Neural progenitor cell (in vitro differentiated cells): ENCODE results near the gene KIF26A. TPM values are rescaled to one million over a fixed set of nuclear protein-coding genes. Genes with fewer than 3 reads are reported as not detected.

ENCODE experiments used
- DNase-seq: peaks from one replicate; pipeline ENCODE4 v3.0.0-alpha.2; 2016; ENCODE audit warnings: low spot score
- H2AFZ ChIP-seq: fragments of 200-600 bp; sonication (generic); replicated peaks from 2 replicates; pipeline ENCODE4 v1.6.1; 2016; ENCODE audit warnings: antibody characterized with exemption
- H3F3A ChIP-seq: fragments of 200-600 bp; sonication (generic); 2 replicates; pipeline ENCODE4 v1.6.1; 2016; ENCODE audit warnings: antibody characterized with exemption, low read depth
- H3K27ac ChIP-seq: fragments of 200-600 bp; sonication (generic); 2 replicates; pipeline ENCODE4 v1.5.1; 2016; ENCODE audit warnings: mild to moderate bottlenecking
- H3K27me3 ChIP-seq: fragments of 200-600 bp; sonication (generic); 2 replicates; pipeline ENCODE4 v1.6.1; 2016; ENCODE audit warnings: mild to moderate bottlenecking, moderate library complexity
- H3K36me3 ChIP-seq: fragments of 200-600 bp; sonication (generic); 2 replicates; pipeline ENCODE4 v1.5.1; 2016
- H3K4me1 ChIP-seq: fragments of 200-600 bp; sonication (generic); 2 replicates; pipeline ENCODE4 v1.6.1; 2016; ENCODE audit warnings: mixed run types
- H3K4me2 ChIP-seq: fragments of 200-600 bp; sonication (generic); 2 replicates; pipeline ENCODE4 v1.6.1; 2016
- H3K4me3 ChIP-seq: fragments of 200-600 bp; sonication (generic); 2 replicates; pipeline ENCODE4 v1.5.1; 2016
- H3K79me2 ChIP-seq: fragments of 200-600 bp; sonication (generic); 2 replicates; pipeline ENCODE4 v1.6.1; 2016; ENCODE audit warnings: low read depth
- H3K9ac ChIP-seq: fragments of 200-600 bp; sonication (generic); 2 replicates; pipeline ENCODE4 v1.6.1; 2016
- H3K9me3 ChIP-seq: fragments of 200-600 bp; sonication (generic); 2 replicates; pipeline ENCODE4 v1.5.1; 2016; ENCODE audit warnings: low read depth
- H4K20me1 ChIP-seq: fragments of 200-600 bp; sonication (generic); 2 replicates; pipeline ENCODE4 v1.6.1; 2016; ENCODE audit warnings: low read depth
- H3K27ac Mint-ChIP-seq: 3 replicates; pipeline ENCODE4 v1.8.0; 2021; ENCODE audit warnings: mixed read lengths
- H3K27me3 Mint-ChIP-seq: 2 replicates; pipeline ENCODE4 v1.8.0; 2022; ENCODE audit warnings: low read depth, mild to moderate bottlenecking, inconsistent platforms, moderate library complexity, mixed read lengths; ENCODE audit not compliant: insufficient read depth
- H3K36me3 Mint-ChIP-seq: 3 replicates; pipeline ENCODE4 v1.8.0; 2021; ENCODE audit warnings: mixed read lengths
- H3K4me1 Mint-ChIP-seq: 3 replicates; pipeline ENCODE4 v1.8.0; 2021; ENCODE audit warnings: mixed read lengths
- H3K4me3 Mint-ChIP-seq: 3 replicates; pipeline ENCODE4 v1.8.0; 2021; ENCODE audit warnings: mild to moderate bottlenecking, moderate library complexity, mixed read lengths
- H3K9me3 Mint-ChIP-seq: 3 replicates; pipeline ENCODE4 v1.8.0; 2020; ENCODE audit warnings: mixed read lengths
- EZH2 ChIP-seq: fragments of 200-600 bp; sonication (generic); IDR thresholded peaks from 2 replicates; pipeline ENCODE4 v1.6.1; 2017; ENCODE audit warnings: antibody characterized with exemption, mild to moderate bottlenecking, moderate library complexity
- EZH2phosphoT487 ChIP-seq: fragments of 200-600 bp; sonication (generic); IDR thresholded peaks from 2 replicates; pipeline ENCODE4 v1.6.1; 2017; ENCODE audit warnings: antibody characterized with exemption
- total RNA-seq: library from RNA; depleted of rRNA; stranded (reverse); fragments of >200 nt; gene quantifications from 2 replicates; pipeline ENCODE4 v1.2.3, GENCODE V29; 2015; ENCODE audit warnings: low replicate concordance
- TF ChIP-seq, protein P1 (sequence below): fragments of 200-600 bp; sonication (generic); IDR thresholded peaks from 2 replicates; pipeline ENCODE4 v1.5.1; 2017; ENCODE audit warnings: antibody characterized with exemption, mild to moderate bottlenecking

Gene KIF26A
- total RNA-seq, 1 donor from 2014 or later = 6.1 TPM

DNA sequence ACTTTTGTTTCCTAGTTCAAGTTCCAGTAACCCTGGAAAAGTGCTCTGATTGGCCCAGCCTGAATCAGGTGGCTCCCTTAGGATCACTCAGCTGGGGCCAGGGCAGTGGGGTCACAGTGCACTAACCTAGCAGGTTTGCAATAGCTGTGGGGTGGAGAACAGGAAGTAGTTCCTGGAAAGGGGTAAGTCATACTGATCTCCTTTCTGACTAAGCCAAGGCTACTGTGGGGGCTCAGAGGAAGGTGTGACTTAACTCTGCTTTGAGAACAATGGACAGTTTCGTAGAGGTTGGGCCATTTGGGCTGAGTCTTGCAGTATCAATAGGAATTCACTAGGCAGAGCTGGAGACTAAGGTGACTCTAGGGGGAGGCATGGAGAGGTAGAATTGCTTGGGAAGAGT, 89.4 kb downstream of the KIF26A start:
- Histone ChIP-seq H4K20me1 (no peaks in the 10 kb centered on the region), H3K27me3 (no peaks in the 10 kb centered on the region), H3K4me2 (no peak overlapping the region), H3K36me3 (no peaks in the 10 kb centered on the region), H3F3A (no peaks in the 10 kb centered on the region), H3K27ac (no peak overlapping the region), H3K4me1 (peaks cover 9% of the 10 kb centered on the region), H3K79me2 (no peaks in the 10 kb centered on the region), H3K9me3 (no peaks in the 10 kb centered on the region), H3K9ac (no peak overlapping the region), H2AFZ (no peak overlapping the region), H3K4me3 (no peak overlapping the region)
- H3K4me3 Mint-ChIP-seq = no peak overlapping the region
- H3K27me3 Mint-ChIP-seq = peaks cover 5% of the 10 kb centered on the region
- TF ChIP-seq EZH2 = no peak
- TF ChIP-seq, protein P1, sequence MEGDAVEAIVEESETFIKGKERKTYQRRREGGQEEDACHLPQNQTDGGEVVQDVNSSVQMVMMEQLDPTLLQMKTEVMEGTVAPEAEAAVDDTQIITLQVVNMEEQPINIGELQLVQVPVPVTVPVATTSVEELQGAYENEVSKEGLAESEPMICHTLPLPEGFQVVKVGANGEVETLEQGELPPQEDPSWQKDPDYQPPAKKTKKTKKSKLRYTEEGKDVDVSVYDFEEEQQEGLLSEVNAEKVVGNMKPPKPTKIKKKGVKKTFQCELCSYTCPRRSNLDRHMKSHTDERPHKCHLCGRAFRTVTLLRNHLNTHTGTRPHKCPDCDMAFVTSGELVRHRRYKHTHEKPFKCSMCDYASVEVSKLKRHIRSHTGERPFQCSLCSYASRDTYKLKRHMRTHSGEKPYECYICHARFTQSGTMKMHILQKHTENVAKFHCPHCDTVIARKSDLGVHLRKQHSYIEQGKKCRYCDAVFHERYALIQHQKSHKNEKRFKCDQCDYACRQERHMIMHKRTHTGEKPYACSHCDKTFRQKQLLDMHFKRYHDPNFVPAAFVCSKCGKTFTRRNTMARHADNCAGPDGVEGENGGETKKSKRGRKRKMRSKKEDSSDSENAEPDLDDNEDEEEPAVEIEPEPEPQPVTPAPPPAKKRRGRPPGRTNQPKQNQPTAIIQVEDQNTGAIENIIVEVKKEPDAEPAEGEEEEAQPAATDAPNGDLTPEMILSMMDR = no peak
- no peak for TF ChIP-seq EZH2phosphoT487
- no peak for DNase-seq
- H3K27ac Mint-ChIP-seq = no peak overlapping the region
- H3K9me3 Mint-ChIP-seq = peaks cover 3% of the 10 kb centered on the region
- no peaks in the 10 kb centered on the region for H3K36me3 Mint-ChIP-seq
- peaks cover 11% of the 10 kb centered on the region for H3K4me1 Mint-ChIP-seq

DNA sequence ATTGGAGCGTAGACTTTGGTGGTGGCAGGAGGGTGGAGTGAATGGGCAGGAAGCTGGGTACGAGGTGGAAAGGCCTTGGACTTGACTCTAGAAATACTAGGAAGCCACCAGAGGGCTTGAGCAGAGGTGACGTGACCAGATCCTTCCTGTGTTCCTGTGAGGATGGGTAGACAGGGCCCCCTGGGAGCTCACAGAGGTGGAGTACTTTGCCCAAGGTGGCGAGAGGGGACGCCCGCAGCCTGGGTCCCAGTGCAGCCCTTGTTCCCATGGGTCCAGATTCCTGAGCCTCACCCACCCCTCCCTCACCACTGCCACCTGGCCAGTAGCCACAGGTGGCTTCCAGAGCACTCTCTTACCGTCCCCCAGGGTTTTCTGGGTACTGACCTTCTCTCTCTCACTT, 89.8 kb downstream of the KIF26A start:
- TF ChIP-seq EZH2 (no peak), EZH2phosphoT487 (no peak)
- TF ChIP-seq, protein P1 = no peak
- Mint-ChIP-seq H3K9me3 (peaks cover 3% of the 10 kb centered on the region), H3K4me3 (no peak overlapping the region), H3K4me1 (peaks cover 11% of the 10 kb centered on the region), H3K27ac (no peak overlapping the region), H3K27me3 (peaks cover 5% of the 10 kb centered on the region), H3K36me3 (no peaks in the 10 kb centered on the region)
- no peak for DNase-seq
- Histone ChIP-seq H3K4me2 (no peak overlapping the region), H3K79me2 (no peaks in the 10 kb centered on the region), H3K27me3 (no peaks in the 10 kb centered on the region), H3K9me3 (no peaks in the 10 kb centered on the region), H3K4me1 (peaks cover 9% of the 10 kb centered on the region), H4K20me1 (no peaks in the 10 kb centered on the region), H2AFZ (no peak overlapping the region), H3K4me3 (no peak overlapping the region), H3K9ac (no peak overlapping the region), H3K36me3 (no peaks in the 10 kb centered on the region), H3F3A (no peaks in the 10 kb centered on the region), H3K27ac (no peak overlapping the region)

DNA sequence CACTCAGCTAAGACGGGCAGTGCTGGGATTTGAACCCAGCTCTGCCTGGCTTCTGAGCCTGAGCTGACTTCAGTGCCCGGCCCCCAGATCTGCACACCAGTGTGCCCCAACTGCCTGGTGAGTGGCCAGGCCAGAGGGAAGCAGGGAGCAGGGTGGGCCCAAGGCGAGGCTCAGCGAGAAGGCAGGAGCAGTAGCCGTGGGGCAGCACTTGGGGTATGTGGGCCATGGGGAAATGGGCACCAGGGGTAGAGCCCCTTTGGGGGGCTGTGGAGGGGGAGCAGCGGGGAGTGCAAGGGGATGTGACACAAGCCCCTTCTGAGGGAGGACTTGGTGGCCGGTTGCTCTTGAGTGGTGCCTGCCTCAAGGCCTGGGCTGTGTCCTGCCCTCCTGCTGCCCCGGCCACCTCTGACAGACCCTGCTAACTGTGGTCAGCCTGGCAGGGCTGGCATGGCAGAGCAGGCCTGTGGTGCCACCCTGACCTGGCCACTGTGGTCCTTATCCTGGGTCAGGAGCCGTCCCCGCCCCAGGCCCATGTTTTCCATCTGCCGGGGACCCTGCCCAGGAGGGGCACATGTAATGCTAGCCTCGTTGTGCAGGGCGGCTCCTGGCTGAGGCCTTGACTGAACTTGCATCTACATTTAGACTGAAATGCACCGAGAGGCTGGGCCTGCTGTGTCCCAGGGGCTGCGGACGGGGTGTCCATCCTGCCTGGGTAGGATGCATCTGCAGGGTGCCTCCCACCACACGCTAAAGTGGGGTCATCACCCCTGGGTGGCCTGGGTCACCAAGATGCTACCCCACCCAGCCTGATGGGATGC, 90.5 kb downstream of the KIF26A start:
- DNase-seq = no peak
- Histone ChIP-seq H3K27me3 (no peaks in the 10 kb centered on the region), H3K36me3 (no peaks in the 10 kb centered on the region), H2AFZ (no peak overlapping the region), H4K20me1 (no peaks in the 10 kb centered on the region), H3K79me2 (no peaks in the 10 kb centered on the region), H3K4me3 (no peak overlapping the region), H3K9ac (no peak overlapping the region), H3K4me2 (no peak overlapping the region), H3K4me1 (peaks cover 2% of the 10 kb centered on the region), H3K27ac (no peak overlapping the region), H3K9me3 (no peaks in the 10 kb centered on the region), H3F3A (no peaks in the 10 kb centered on the region)
- Mint-ChIP-seq H3K27me3 (peaks cover 5% of the 10 kb centered on the region), H3K36me3 (no peaks in the 10 kb centered on the region), H3K27ac (no peak overlapping the region), H3K4me1 (peaks cover 9% of the 10 kb centered on the region), H3K4me3 (no peak overlapping the region), H3K9me3 (peaks cover 3% of the 10 kb centered on the region)
- TF ChIP-seq, protein P1 = no peak
- TF ChIP-seq EZH2phosphoT487 = no peak
- no peak for TF ChIP-seq EZH2
